WTC11 (cell line): ENCODE data around the gene SH3BGRL3. TPM values are rescaled to one million over a fixed set of nuclear protein-coding genes. Genes with fewer than 3 reads are reported as not detected.
A peak's percentile ranks its signal among the peaks of the same experiment; 100 is the strongest.

Experiments used
- ATAC-seq: fragments of 200-7000 bp; cut with Tn5 transposase; 2 replicates; pipeline ENCODE4 v1.10.0; 2021; ENCODE audit warnings: mild to moderate bottlenecking, moderate library complexity
- CTCF ChIA-PET: fragments of 300-600 bp; sonication (Branson Sonifier 250); formaldehyde crosslinking; loops from one replicate; lab custom pipeline; 2021; ENCODE audit warnings: antibody characterized with exemption; lab: Charles Lee
- POLR2A ChIA-PET: fragments of 350-600 bp; sonication (Branson Sonifier 250); formaldehyde crosslinking; loops from one replicate; lab custom pipeline; 2021; ENCODE audit warnings: antibody characterized with exemption; lab: Charles Lee
- DNase-seq: peaks from one replicate; pipeline ENCODE4 v3.0.0; 2021; ENCODE audit warnings: low spot score
- H3K27ac Mint-ChIP-seq: 2 replicates; pipeline ENCODE4 v1.8.0; 2021; ENCODE audit warnings: mixed read lengths
- H3K27me3 Mint-ChIP-seq: 2 replicates; pipeline ENCODE4 v1.8.0; 2021; ENCODE audit warnings: low read depth, mild to moderate bottlenecking, moderate library complexity, mixed read lengths
- H3K36me3 Mint-ChIP-seq: 2 replicates; pipeline ENCODE4 v1.8.0; 2021; ENCODE audit warnings: mixed read lengths
- H3K4me1 Mint-ChIP-seq: 2 replicates; pipeline ENCODE4 v1.8.0; 2022; ENCODE audit warnings: mixed read lengths
- H3K4me3 Mint-ChIP-seq: 2 replicates; pipeline ENCODE4 v1.8.0; 2021; ENCODE audit warnings: mild to moderate bottlenecking, moderate library complexity, mixed read lengths
- H3K9me3 Mint-ChIP-seq: 2 replicates; pipeline ENCODE4 v1.8.0; 2021; ENCODE audit warnings: mixed read lengths
- ETV6 ChIP-seq: sonication (generic); formaldehyde crosslinking; IDR thresholded peaks from 2 replicates; pipeline ENCODE4 v1.8.1; 2022; ENCODE audit warnings: mild to moderate bottlenecking, missing genetic modification reagents
- MYBL2 ChIP-seq: sonication (generic); formaldehyde crosslinking; IDR thresholded peaks from 2 replicates; pipeline ENCODE4 v1.8.1; 2023; ENCODE audit warnings: mild to moderate bottlenecking, moderate library complexity, missing genetic modification reagents
- NFYB ChIP-seq: sonication (generic); formaldehyde crosslinking; conservative IDR thresholded peaks from 2 replicates; pipeline ENCODE4 v1.8.0; 2022; ENCODE audit warnings: low read depth, missing genetic modification reagents
- NR2C2 ChIP-seq: sonication (generic); formaldehyde crosslinking; IDR thresholded peaks from 2 replicates; pipeline ENCODE4 v1.8.0; 2022; ENCODE audit warnings: mild to moderate bottlenecking, missing genetic modification reagents
- RORB ChIP-seq: fragments of 250-450 bp; sonication (Bioruptor Pico); IDR thresholded peaks from 2 replicates; pipeline ENCODE4 v1.9.0; 2021; ENCODE audit warnings: mild to moderate bottlenecking
- SOX15 ChIP-seq: fragments of 250-450 bp; sonication (Bioruptor Pico); IDR thresholded peaks from 2 replicates; pipeline ENCODE4 v1.9.0; 2021; ENCODE audit warnings: mild to moderate bottlenecking
- ZBTB21 ChIP-seq: sonication (generic); formaldehyde crosslinking; IDR thresholded peaks from 2 replicates; pipeline ENCODE4 v1.8.1; 2023; ENCODE audit warnings: mild to moderate bottlenecking, missing genetic modification reagents, borderline replicate concordance
- ZNF121 ChIP-seq: sonication (generic); formaldehyde crosslinking; IDR thresholded peaks from 2 replicates; pipeline ENCODE4 v1.8.0; 2023; ENCODE audit warnings: missing genetic modification reagents
- total RNA-seq: library from RNA; stranded (reverse); gene quantifications from 3 replicates; pipeline ENCODE4 v1.2.3, GENCODE V29; 2021
- TF ChIP-seq, protein P1 (sequence below): fragments of 250-450 bp; sonication (Bioruptor Pico); IDR thresholded peaks from 2 replicates; pipeline ENCODE4 v1.9.0; 2021; ENCODE audit warnings: mild to moderate bottlenecking
- TF ChIP-seq, protein P2 (sequence below): sonication (generic); formaldehyde crosslinking; IDR thresholded peaks from 2 replicates; pipeline ENCODE4 v1.8.1; 2023; ENCODE audit warnings: mild to moderate bottlenecking, missing genetic modification reagents, borderline replicate concordance
- TF ChIP-seq, protein P3 (sequence below): sonication (generic); formaldehyde crosslinking; IDR thresholded peaks from 2 replicates; pipeline ENCODE4 v1.8.1; 2022; ENCODE audit warnings: low read depth, missing genetic modification reagents, borderline replicate concordance
- TF ChIP-seq, protein P4 (sequence below): sonication (generic); formaldehyde crosslinking; IDR thresholded peaks from 2 replicates; pipeline ENCODE4 v1.8.0; 2022; ENCODE audit warnings: missing genetic modification reagents
- TF ChIP-seq, protein P5 (sequence below): sonication (generic); formaldehyde crosslinking; IDR thresholded peaks from 2 replicates; pipeline ENCODE4 v1.8.0; 2022; ENCODE audit warnings: mild to moderate bottlenecking, missing genetic modification reagents
- TF ChIP-seq, protein P6 (sequence below): sonication (generic); formaldehyde crosslinking; IDR thresholded peaks from 2 replicates; pipeline ENCODE4 v1.8.1; 2022; ENCODE audit warnings: missing genetic modification reagents, borderline replicate concordance
- TF ChIP-seq, protein P7 (sequence below): sonication (generic); formaldehyde crosslinking; IDR thresholded peaks from 2 replicates; pipeline ENCODE4 v1.8.0; 2022; ENCODE audit warnings: mild to moderate bottlenecking, missing genetic modification reagents

SH3BGRL3 gene
- total RNA-seq, 1 experiment from 2014 or later, result 70.8 TPM

DNA sequence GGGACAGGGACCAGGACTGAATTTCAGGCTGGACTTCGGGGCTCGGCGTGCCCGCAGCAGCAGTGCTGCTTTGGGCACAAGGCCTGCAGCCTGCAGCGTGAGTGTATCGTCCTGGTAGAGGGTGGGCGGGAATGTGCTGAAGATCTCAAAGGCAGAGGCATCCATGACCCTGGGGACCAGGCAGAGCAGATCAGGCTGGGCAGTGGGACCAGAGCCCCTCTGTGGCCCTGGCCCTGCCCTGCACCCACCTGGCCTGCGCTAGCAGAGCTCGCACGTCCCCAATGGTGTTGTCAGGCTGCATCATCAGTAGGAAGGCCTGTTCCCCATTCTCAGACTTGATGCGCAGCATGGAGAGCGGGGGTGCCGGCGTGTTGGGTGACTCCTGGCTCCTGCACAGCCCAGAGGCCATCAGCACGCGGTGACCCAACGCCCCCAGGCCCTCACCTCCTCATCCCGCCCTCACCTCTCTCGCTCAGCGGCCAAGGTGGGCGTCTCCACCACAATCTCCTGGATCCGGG is 2.6 kb downstream of the SH3BGRL3 start:
- H3K9me3 Mint-ChIP-seq, result no peaks in the 10 kb centered on the region
- POLR2A ChIA-PET, result interaction anchor here (0.5 to 1.2 kb wide), 3 partner anchors 10 to 48 kb away, joined by 3 to 5 read pairs (median 3); partner anchors contain the start of genes CD52 and CEP85
- H3K27ac Mint-ChIP-seq, result peak overlapping the region; percentile 27; the same call in 1 of the 2 replicates
- peak overlapping the region; percentile 8; the same call in 1 of the 2 replicates for H3K4me3 Mint-ChIP-seq
- H3K27me3 Mint-ChIP-seq, result no peaks in the 10 kb centered on the region
- peaks cover 13% of the 10 kb centered on the region for H3K36me3 Mint-ChIP-seq
- peaks cover 45% of the 10 kb centered on the region for H3K4me1 Mint-ChIP-seq
- ATAC-seq, result peak; percentile 2
- TF ChIP-seq, protein P1, sequence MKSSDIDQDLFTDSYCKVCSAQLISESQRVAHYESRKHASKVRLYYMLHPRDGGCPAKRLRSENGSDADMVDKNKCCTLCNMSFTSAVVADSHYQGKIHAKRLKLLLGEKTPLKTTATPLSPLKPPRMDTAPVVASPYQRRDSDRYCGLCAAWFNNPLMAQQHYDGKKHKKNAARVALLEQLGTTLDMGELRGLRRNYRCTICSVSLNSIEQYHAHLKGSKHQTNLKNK, result 0 out of 2 replicates have a peak, but pooled peaks have one; percentile 25
- TF ChIP-seq NFYB (CRISPR knock-in tag), result no peak
- 0 out of 2 replicates have a peak, but pooled peaks have one; percentile 42 for TF ChIP-seq NR2C2 (CRISPR knock-in tag)
- TF ChIP-seq, all 79 proteins: peak for 2
- DNase-seq, result no peak
- CTCF ChIA-PET, result interaction anchor here (0.6 to 11.1 kb wide), 13 partner anchors 8 to 716 kb away, joined by 3 to 306 read pairs (median 5); partner anchors contain the start of genes CATSPER4, CD52 and CEP85

DNA sequence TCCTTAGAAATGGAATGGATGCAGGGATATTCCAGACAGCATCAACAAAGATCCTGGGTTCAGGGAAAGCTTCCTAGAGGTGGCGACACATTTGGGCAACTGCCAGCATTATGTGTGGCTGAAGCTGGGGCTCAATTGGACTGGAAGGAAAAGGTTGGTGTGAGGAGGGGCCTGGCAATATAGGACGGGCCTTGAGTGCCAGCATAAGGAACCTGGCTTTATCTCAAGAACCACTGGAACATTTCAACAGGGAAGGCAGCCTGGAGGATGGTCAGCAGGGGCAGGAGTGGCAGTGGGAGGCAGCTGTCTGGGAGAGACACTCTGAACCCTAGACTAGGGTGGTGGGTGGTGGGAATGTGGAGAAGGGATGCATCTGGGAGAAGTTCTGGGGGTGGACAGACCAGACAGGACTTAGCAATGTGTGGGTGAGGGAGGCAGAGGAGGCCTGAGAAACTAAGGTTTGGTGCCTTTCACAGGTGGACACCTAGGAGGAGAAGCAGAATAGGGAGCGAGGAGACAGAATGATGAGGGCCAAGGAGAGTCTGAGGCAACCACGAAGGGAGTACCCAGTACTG is 3.5 kb downstream of the SH3BGRL3 start:
- Mint-ChIP-seq H3K27ac (peak overlapping the region; percentile 70), H3K27me3 (no peaks in the 10 kb centered on the region; the same call in 1 of the 2 replicates), H3K4me1 (peaks cover 45% of the 10 kb centered on the region), H3K36me3 (peaks cover 4% of the 10 kb centered on the region), H3K4me3 (no peak overlapping the region), H3K9me3 (no peaks in the 10 kb centered on the region)
- DNase-seq, result no peak
- POLR2A ChIA-PET, result no interaction called here
- TF ChIP-seq RORB (CRISPR knock-in tag), result no peak
- TF ChIP-seq, protein P2, sequence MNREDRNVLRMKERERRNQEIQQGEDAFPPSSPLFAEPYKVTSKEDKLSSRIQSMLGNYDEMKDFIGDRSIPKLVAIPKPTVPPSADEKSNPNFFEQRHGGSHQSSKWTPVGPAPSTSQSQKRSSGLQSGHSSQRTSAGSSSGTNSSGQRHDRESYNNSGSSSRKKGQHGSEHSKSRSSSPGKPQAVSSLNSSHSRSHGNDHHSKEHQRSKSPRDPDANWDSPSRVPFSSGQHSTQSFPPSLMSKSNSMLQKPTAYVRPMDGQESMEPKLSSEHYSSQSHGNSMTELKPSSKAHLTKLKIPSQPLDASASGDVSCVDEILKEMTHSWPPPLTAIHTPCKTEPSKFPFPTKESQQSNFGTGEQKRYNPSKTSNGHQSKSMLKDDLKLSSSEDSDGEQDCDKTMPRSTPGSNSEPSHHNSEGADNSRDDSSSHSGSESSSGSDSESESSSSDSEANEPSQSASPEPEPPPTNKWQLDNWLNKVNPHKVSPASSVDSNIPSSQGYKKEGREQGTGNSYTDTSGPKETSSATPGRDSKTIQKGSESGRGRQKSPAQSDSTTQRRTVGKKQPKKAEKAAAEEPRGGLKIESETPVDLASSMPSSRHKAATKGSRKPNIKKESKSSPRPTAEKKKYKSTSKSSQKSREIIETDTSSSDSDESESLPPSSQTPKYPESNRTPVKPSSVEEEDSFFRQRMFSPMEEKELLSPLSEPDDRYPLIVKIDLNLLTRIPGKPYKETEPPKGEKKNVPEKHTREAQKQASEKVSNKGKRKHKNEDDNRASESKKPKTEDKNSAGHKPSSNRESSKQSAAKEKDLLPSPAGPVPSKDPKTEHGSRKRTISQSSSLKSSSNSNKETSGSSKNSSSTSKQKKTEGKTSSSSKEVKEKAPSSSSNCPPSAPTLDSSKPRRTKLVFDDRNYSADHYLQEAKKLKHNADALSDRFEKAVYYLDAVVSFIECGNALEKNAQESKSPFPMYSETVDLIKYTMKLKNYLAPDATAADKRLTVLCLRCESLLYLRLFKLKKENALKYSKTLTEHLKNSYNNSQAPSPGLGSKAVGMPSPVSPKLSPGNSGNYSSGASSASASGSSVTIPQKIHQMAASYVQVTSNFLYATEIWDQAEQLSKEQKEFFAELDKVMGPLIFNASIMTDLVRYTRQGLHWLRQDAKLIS (CRISPR knock-in tag), result no peak
- TF ChIP-seq, protein P3, sequence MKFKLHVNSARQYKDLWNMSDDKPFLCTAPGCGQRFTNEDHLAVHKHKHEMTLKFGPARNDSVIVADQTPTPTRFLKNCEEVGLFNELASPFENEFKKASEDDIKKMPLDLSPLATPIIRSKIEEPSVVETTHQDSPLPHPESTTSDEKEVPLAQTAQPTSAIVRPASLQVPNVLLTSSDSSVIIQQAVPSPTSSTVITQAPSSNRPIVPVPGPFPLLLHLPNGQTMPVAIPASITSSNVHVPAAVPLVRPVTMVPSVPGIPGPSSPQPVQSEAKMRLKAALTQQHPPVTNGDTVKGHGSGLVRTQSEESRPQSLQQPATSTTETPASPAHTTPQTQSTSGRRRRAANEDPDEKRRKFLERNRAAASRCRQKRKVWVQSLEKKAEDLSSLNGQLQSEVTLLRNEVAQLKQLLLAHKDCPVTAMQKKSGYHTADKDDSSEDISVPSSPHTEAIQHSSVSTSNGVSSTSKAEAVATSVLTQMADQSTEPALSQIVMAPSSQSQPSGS (CRISPR knock-in tag), result no peak
- CTCF ChIA-PET, result interaction anchor here (1.1 to 11.1 kb wide), 8 partner anchors 26 to 134 kb away, joined by 3 to 306 read pairs (median 7); partner anchors contain the start of genes CATSPER4, CD52 and CEP85
- no peak for ATAC-seq

DNA sequence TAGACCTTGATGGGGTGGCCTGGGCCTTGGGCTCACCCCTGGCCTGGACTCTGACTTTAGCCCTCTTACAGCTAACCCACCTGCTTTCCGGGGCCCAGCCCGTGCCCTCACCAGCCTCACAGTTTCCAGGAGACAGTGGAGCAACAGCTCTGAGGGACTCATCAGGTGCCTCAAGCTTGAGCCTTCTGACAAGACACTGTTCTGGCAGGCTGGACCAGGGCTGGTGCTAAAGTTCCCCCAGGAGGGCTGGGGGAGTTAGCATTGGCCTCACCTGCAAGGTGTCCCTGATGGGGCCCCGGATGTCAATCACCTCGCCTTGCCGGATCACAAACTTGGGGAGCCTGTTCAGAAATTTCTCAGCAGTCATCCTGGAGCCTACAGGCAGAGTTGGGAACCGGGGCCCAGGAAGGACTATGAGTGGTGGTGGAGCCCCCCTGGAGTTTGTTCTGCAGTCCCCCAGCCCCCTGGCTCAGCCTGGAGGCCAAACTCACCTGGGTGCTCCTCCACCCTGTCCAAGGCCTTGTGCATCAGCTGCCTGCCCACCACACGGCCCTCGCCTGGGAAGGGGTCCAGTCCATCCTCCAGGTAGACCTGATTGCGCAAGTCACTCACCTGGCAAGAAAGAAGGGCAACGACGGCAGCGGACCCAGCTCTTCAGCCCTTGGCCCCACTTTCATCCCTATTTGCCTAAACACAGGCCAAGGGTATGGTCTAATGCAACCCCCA is 4.1 kb downstream of the SH3BGRL3 start:
- Mint-ChIP-seq H3K27me3 (no peaks in the 10 kb centered on the region; the same call in 1 of the 2 replicates), H3K27ac (no peak overlapping the region), H3K36me3 (no peaks in the 10 kb centered on the region), H3K4me1 (peaks cover 41% of the 10 kb centered on the region), H3K9me3 (no peaks in the 10 kb centered on the region), H3K4me3 (no peak overlapping the region)
- ChIA-PET CTCF (interaction anchor here (0.8 to 11.1 kb wide), 25 partner anchors 9 to 248 kb away, joined by 3 to 306 read pairs (median 12); partner anchors contain the start of genes CATSPER4, CD52, CEP85 and DHDDS), POLR2A (no interaction called here)
- ATAC-seq, result no peak
- no peak for DNase-seq
- TF ChIP-seq ZNF121 (CRISPR knock-in tag) (no peak), ZBTB21 (CRISPR knock-in tag) (no peak), ETV6 (CRISPR knock-in tag) (no peak), MYBL2 (CRISPR knock-in tag) (no peak), SOX15 (CRISPR knock-in tag) (no peak)
- TF ChIP-seq, protein P4, sequence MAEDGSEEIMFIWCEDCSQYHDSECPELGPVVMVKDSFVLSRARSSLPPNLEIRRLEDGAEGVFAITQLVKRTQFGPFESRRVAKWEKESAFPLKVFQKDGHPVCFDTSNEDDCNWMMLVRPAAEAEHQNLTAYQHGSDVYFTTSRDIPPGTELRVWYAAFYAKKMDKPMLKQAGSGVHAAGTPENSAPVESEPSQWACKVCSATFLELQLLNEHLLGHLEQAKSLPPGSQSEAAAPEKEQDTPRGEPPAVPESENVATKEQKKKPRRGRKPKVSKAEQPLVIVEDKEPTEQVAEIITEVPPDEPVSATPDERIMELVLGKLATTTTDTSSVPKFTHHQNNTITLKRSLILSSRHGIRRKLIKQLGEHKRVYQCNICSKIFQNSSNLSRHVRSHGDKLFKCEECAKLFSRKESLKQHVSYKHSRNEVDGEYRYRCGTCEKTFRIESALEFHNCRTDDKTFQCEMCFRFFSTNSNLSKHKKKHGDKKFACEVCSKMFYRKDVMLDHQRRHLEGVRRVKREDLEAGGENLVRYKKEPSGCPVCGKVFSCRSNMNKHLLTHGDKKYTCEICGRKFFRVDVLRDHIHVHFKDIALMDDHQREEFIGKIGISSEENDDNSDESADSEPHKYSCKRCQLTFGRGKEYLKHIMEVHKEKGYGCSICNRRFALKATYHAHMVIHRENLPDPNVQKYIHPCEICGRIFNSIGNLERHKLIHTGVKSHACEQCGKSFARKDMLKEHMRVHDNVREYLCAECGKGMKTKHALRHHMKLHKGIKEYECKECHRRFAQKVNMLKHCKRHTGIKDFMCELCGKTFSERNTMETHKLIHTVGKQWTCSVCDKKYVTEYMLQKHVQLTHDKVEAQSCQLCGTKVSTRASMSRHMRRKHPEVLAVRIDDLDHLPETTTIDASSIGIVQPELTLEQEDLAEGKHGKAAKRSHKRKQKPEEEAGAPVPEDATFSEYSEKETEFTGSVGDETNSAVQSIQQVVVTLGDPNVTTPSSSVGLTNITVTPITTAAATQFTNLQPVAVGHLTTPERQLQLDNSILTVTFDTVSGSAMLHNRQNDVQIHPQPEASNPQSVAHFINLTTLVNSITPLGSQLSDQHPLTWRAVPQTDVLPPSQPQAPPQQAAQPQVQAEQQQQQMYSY, result no peak
- TF ChIP-seq, protein P5, sequence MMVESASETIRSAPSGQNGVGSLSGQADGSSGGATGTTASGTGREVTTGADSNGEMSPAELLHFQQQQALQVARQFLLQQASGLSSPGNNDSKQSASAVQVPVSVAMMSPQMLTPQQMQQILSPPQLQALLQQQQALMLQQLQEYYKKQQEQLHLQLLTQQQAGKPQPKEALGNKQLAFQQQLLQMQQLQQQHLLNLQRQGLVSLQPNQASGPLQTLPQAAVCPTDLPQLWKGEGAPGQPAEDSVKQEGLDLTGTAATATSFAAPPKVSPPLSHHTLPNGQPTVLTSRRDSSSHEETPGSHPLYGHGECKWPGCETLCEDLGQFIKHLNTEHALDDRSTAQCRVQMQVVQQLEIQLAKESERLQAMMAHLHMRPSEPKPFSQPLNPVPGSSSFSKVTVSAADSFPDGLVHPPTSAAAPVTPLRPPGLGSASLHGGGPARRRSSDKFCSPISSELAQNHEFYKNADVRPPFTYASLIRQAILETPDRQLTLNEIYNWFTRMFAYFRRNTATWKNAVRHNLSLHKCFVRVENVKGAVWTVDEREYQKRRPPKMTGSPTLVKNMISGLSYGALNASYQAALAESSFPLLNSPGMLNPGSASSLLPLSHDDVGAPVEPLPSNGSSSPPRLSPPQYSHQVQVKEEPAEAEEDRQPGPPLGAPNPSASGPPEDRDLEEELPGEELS (CRISPR knock-in tag), result no peak
- TF ChIP-seq, protein P6, sequence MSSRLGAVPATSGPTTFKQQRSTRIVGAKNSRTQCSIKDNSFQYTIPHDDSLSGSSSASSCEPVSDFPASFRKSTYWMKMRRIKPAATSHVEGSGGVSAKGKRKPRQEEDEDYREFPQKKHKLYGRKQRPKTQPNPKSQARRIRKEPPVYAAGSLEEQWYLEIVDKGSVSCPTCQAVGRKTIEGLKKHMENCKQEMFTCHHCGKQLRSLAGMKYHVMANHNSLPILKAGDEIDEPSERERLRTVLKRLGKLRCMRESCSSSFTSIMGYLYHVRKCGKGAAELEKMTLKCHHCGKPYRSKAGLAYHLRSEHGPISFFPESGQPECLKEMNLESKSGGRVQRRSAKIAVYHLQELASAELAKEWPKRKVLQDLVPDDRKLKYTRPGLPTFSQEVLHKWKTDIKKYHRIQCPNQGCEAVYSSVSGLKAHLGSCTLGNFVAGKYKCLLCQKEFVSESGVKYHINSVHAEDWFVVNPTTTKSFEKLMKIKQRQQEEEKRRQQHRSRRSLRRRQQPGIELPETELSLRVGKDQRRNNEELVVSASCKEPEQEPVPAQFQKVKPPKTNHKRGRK (CRISPR knock-in tag), result no peak
- TF ChIP-seq, protein P7, sequence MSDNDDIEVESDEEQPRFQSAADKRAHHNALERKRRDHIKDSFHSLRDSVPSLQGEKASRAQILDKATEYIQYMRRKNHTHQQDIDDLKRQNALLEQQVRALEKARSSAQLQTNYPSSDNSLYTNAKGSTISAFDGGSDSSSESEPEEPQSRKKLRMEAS (CRISPR knock-in tag), result no peak
